Measurements from ENCODE around the gene HINFP.

The HINFP gene

DNA sequence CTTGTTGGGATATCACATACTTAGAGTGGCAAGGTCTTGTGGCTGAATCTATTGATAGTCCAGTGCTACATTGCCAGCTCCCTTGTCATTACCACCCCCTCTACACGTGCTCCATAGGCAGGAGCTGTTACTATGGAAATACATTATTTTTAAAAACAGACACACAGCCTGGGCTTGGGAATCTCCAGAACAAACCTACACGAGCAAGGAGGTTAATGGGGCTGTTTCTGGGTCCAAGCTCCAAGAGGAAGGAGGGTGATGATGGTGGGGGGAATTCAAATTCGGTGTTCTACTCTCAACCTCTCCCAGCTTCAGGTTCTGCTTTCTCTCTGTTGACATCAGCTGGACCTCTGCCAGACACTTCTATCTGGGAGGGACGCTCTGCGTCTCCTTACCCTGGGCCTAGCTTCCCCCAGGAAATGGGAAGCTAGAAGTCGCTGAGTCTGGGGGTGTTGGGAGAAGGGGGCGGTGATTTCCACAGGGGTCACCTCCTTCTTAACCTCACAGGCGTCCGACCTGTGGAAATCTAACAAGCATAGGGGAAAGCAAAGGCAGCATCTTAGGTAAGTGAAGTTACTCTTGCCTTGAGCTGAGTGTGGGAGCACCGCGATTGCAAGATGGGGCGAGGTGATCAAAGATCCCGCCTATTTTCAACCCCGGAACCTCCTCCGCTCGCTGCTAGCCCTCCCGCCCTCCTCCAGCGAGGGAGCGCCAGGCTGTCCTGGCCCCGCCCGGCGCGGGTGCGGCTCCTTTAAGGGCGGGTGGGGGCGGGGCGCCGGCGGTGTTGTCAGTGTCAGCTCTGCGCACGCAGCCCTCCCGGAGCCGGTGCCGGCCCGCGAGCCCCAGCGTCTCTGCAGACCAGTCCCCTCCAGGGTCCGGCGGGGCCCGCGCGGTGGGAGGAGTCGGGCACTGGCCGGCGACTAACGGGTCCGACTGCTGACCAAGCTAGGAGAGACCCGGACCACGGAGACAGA, 14.5 kb upstream of the HINFP start, which contains the start of gene C2CD2L:
TSS of gene C2CD2L (plus strand) at position 781 of the 974 bp plus-strand sequence. CDS start 398 bp downstream, outside the sequence.
- H3K4me1 ChIP-seq (ENCODE audit: insufficient read depth, low read length), result peaks cover 51% of the 10 kb centered on the region
- H3K9ac ChIP-seq (ENCODE audit: low read depth, low read length), result peak within 1 kb of the TSS; percentile 77
- H3K4me3 ChIP-seq (ENCODE audit: low read depth in 1 of 2, low read length in 2 of 2), result peak within 1 kb of the TSS; percentile 67 to 89
- ATAC-seq (ENCODE audit: insufficient read depth, low read depth) (peak; percentile 86), DNase-seq (peak; percentile 93)
- TF ChIP-seq, protein P1, sequence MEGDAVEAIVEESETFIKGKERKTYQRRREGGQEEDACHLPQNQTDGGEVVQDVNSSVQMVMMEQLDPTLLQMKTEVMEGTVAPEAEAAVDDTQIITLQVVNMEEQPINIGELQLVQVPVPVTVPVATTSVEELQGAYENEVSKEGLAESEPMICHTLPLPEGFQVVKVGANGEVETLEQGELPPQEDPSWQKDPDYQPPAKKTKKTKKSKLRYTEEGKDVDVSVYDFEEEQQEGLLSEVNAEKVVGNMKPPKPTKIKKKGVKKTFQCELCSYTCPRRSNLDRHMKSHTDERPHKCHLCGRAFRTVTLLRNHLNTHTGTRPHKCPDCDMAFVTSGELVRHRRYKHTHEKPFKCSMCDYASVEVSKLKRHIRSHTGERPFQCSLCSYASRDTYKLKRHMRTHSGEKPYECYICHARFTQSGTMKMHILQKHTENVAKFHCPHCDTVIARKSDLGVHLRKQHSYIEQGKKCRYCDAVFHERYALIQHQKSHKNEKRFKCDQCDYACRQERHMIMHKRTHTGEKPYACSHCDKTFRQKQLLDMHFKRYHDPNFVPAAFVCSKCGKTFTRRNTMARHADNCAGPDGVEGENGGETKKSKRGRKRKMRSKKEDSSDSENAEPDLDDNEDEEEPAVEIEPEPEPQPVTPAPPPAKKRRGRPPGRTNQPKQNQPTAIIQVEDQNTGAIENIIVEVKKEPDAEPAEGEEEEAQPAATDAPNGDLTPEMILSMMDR (IDR thresholded peaks at IDR 0.05; ENCODE audit: borderline replicate concordance, extremely low read depth, low read length, poor library complexity, severe bottlenecking), result no peak
- TF ChIP-seq EZH2 (IDR thresholded peaks at IDR 0.05; ENCODE audit: borderline replicate concordance, low read depth, low read length, severe bottlenecking), result no peak
- peak within 1 kb of the TSS; percentile 94 for H3K4me2 ChIP-seq (ENCODE audit: insufficient read depth, low read length)
- peak within 1 kb of the TSS; percentile 97 for H3K27ac ChIP-seq (ENCODE audit: low read length)
- H3K36me3 ChIP-seq (ENCODE audit: insufficient read depth, low read length), result peaks cover 22% of the 10 kb centered on the region
- H2AFZ ChIP-seq (ENCODE audit: low read depth, low read length), result peak within 1 kb of the TSS; percentile 92
- H3K79me2 ChIP-seq (ENCODE audit: insufficient read depth, low read length), result peaks cover 54% of the 10 kb centered on the region
- H3K27me3 ChIP-seq (ENCODE audit: insufficient read depth, low read length, poor library complexity), result no peaks in the 10 kb centered on the region
- peaks cover 9% of the 10 kb centered on the region; the same call in 1 of the 2 replicates for H4K20me1 ChIP-seq (ENCODE audit: insufficient read depth, low read length)
- H3K9me3 ChIP-seq (ENCODE audit: insufficient read depth, low read length, severe bottlenecking), result no peaks in the 10 kb centered on the region

DNA sequence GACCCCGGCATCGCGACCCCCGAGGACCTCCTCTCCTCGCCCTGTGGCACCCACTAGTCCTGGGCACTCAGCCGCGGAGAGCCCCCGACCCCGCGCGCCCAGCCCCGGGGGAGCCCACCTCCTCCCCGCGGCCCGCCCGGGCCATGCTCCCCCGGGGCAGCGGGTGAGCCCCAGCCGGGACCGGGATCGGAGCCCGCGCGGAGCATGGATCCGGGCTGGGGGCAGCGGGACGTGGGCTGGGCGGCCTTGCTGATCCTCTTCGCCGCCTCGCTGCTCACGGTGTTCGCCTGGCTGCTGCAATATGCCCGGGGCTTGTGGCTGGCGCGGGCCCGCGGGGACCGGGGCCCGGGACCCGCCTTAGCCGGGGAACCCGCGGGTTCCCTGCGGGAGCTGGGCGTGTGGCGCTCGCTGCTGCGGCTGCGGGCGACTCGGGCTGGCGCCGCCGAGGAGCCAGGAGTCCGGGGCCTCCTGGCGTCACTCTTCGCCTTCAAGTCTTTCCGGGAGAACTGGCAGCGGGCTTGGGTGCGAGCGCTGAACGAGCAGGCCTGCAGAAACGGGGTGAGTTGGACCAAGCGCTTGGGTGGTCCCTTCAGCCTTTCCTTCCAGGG, 13.7 kb upstream of the HINFP start:
- H3K27ac ChIP-seq (ENCODE audit: low read length), result peak overlapping the region; percentile 53
- peak; percentile 44 for ATAC-seq (ENCODE audit: insufficient read depth, low read depth)

DNA sequence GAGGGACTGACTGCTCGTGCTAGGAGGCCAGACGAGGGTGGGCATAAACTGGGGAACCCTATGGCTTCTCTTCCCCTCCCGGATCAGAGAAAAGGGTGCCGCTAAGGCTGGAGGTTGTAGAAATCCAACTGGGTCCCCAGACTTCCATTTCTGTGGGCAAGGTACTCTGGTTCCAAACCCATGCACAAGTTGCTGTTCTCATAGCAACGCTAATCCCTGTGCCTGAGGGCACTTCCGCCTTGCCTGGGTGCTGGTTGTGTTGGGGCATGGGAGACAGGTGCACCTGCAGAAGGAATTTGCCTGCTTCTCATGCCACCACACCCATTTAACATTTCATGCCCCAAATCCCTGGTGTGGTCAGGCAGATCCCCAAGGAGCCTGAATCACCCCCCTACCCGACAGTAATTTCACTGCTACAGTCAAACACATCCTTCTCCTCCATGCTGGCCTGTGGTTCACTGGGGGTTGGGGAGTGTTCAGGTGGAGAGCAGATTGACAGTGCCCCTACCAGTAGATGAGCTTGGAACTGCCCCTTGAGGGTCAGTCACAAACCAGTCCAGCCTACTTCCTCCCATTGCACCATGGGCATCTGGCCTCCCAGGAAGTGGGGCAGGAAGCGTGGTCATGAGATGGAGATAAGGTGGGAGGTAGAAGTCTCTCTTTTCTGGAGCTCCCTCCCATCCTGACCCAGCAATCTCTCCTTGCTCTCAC, 13.1 kb upstream of the HINFP start:
- DNase-seq, result peak; percentile 65
- peaks cover 44% of the 10 kb centered on the region for H3K4me1 ChIP-seq (ENCODE audit: insufficient read depth, low read length)
- H3K9ac ChIP-seq (ENCODE audit: low read depth, low read length), result peak overlapping the region; percentile 77

More for the DNA sequence above, 13.7 kb upstream of the HINFP start:
- H3K9ac ChIP-seq (ENCODE audit: low read depth, low read length), result peak overlapping the region; percentile 77
- H3K27me3 ChIP-seq (ENCODE audit: insufficient read depth, low read length, poor library complexity), result no peaks in the 10 kb centered on the region
- H3K4me2 ChIP-seq (ENCODE audit: insufficient read depth, low read length), result peak overlapping the region; percentile 94
- DNase-seq, result no peak
- TF ChIP-seq, protein P1 (IDR thresholded peaks at IDR 0.05; ENCODE audit: borderline replicate concordance, extremely low read depth, low read length, poor library complexity, severe bottlenecking), result no peak
- no peak for TF ChIP-seq EZH2 (IDR thresholded peaks at IDR 0.05; ENCODE audit: borderline replicate concordance, low read depth, low read length, severe bottlenecking)
- H3K4me1 ChIP-seq (ENCODE audit: insufficient read depth, low read length), result peaks cover 50% of the 10 kb centered on the region
- H3K4me3 ChIP-seq (ENCODE audit: low read depth in 1 of 2, low read length in 2 of 2), result peak overlapping the region; percentile 67 to 89
- H3K79me2 ChIP-seq (ENCODE audit: insufficient read depth, low read length), result peaks cover 50% of the 10 kb centered on the region
- H2AFZ ChIP-seq (ENCODE audit: low read depth, low read length), result peak overlapping the region; percentile 79
- H3K36me3 ChIP-seq (ENCODE audit: insufficient read depth, low read length), result peaks cover 30% of the 10 kb centered on the region
- peaks cover 9% of the 10 kb centered on the region; the same call in 1 of the 2 replicates for H4K20me1 ChIP-seq (ENCODE audit: insufficient read depth, low read length)
- H3K9me3 ChIP-seq (ENCODE audit: insufficient read depth, low read length, severe bottlenecking), result no peaks in the 10 kb centered on the region

More for the DNA sequence above, 13.1 kb upstream of the HINFP start:
- Histone ChIP-seq H4K20me1 (ENCODE audit: insufficient read depth, low read length) (peaks cover 9% of the 10 kb centered on the region; the same call in 1 of the 2 replicates), H3K27me3 (ENCODE audit: insufficient read depth, low read length, poor library complexity) (no peaks in the 10 kb centered on the region), H3K4me3 (ENCODE audit: low read depth in 1 of 2, low read length in 2 of 2) (peak overlapping the region; percentile 67 to 89), H3K9me3 (ENCODE audit: insufficient read depth, low read length, severe bottlenecking) (no peaks in the 10 kb centered on the region), H3K27ac (ENCODE audit: low read length) (peak overlapping the region; percentile 53), H3K36me3 (ENCODE audit: insufficient read depth, low read length) (peaks cover 37% of the 10 kb centered on the region), H2AFZ (ENCODE audit: low read depth, low read length) (peak overlapping the region; percentile 79), H3K79me2 (ENCODE audit: insufficient read depth, low read length) (peaks cover 44% of the 10 kb centered on the region), H3K4me2 (ENCODE audit: insufficient read depth, low read length) (peak overlapping the region; percentile 94)
- TF ChIP-seq, protein P1 (IDR thresholded peaks at IDR 0.05; ENCODE audit: borderline replicate concordance, extremely low read depth, low read length, poor library complexity, severe bottlenecking), result no peak
- no peak for TF ChIP-seq EZH2 (IDR thresholded peaks at IDR 0.05; ENCODE audit: borderline replicate concordance, low read depth, low read length, severe bottlenecking)
- ATAC-seq (ENCODE audit: insufficient read depth, low read depth), result peak; percentile 65

Data from DND-41 (cell line).